GM12801 (cell line): ENCODE measurements around the gene KRTAP20-1.

ENCODE experiments used
- CTCF ChIP-seq: IDR thresholded peaks from one replicate; pipeline ENCODE4 v1.5.1; 2011; ENCODE audit warnings: control low read depth; ENCODE audit not compliant: insufficient read length; ENCODE audit errors: extremely low read depth

KRTAP20-1 gene

GRCh38 chr21:30620522-30620921 is 4.3 kb downstream of the KRTAP20-1 start, which contains the start of gene KRTAP20-4:
KRTAP20-4 (plus strand) TSS chr21:30620627.
- TF ChIP-seq CTCF = no peak

GRCh38 chr21:30623362-30623761 is 7.1 kb downstream of the KRTAP20-1 start:
- TF ChIP-seq CTCF = no peak

GRCh38 chr21:30625449-30626165 is 9.4 kb downstream of the KRTAP20-1 start:
- no peak for TF ChIP-seq CTCF

GRCh38 chr21:30628109-30628508 is 11.9 kb downstream of the KRTAP20-1 start:
- TF ChIP-seq CTCF = no peak

GRCh38 chr21:30629200-30629599 is 13.0 kb downstream of the KRTAP20-1 start:
- no peak for TF ChIP-seq CTCF

GRCh38 chr21:30634906-30635305 is 18.7 kb downstream of the KRTAP20-1 start, which contains the start of gene KRTAP20-2:
KRTAP20-2 (plus strand) TSS chr21:30635206; CDS start chr21:30635264, 58 bp downstream.
- no peak for TF ChIP-seq CTCF

GRCh38 chr21:30638686-30639085 is 22.5 kb downstream of the KRTAP20-1 start:
- no peak for TF ChIP-seq CTCF
